ENCODE results near the gene MINPP1. TPM values are rescaled to one million over a fixed set of nuclear protein-coding genes. Genes with fewer than 3 reads are reported as not detected.
A peak's percentile ranks its signal among the peaks of the same experiment; 100 is the strongest.
"Not testable (repeated sequence)": the region's sequence is repeated elsewhere in the genome, so short reads cannot be mapped to it uniquely, and the experiment has no call there.

Gene MINPP1
- total RNA-seq, 1 experiment from 2014 or later = 12.3 TPM

DNA sequence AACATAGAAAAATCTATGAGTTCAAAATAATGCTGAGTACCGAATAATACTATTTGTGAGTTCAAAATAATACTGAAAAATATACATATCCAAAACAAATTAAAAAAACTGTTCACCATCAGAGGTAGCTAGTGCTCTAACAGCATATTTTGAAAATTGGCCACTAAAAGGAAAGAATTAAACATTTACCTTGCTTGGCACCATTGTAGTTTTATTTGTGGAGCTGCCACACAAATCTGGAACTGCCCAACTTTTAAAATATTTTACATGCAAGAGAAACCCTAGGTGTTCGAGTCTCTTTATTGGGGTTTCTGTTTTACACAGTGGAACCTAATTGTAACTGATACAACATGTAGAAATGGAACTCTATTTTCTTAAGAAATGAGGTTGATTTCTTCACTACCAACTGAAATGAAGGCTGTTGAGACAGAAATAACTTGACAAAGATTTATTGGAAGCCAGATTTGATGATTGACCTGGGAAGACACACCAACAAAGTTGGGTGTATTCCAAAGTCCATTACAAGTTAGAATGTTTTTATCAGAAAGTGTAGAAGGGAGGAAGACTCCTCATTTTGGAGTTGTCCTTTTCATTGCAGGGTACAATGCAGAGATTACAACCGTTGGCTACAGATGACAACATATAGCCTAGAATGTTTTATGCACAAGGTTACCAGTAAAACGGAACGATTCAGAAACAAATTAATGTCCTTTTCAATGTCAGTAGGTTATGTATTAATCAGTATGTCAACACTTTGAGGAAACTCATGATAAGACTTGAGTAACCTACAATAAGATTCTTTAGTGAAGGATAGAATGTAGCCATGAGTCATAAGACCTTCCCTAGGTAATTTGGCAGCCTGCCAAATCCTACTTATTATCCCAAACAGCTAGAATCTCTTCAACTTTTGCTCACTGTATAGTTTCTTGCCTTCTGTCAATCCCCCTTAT lies 81.1 kb downstream of the MINPP1 start:
- Mint-ChIP-seq H3K9me3 (ENCODE audit: unreplicated experiment) (no peaks in the 10 kb centered on the region), H3K4me1 (ENCODE audit: insufficient read depth, unreplicated experiment) (peaks cover 9% of the 10 kb centered on the region), H3K27ac (ENCODE audit: low read depth, unreplicated experiment) (no peak overlapping the region), H3K4me3 (ENCODE audit: unreplicated experiment) (no peak overlapping the region), H3K36me3 (ENCODE audit: insufficient read depth, unreplicated experiment) (no peaks in the 10 kb centered on the region), H3K27me3 (ENCODE audit: insufficient read depth, unreplicated experiment) (no peaks in the 10 kb centered on the region)
- intact Hi-C loops (cut with micrococcal nuclease) = no loop called here
- CTCF ChIA-PET = interaction anchor here (0.7 kb wide), 1 partner anchor 31 kb away, joined by 3 read pairs; no protein-coding TSS in a partner anchor
- peak; percentile 93 for DNase-seq (ENCODE audit: unreplicated experiment)
- POLR2A ChIA-PET = interaction anchor here (0.7 to 1.6 kb wide), 9 partner anchors 10 to 79 kb away, joined by 3 to 5 read pairs (median 3); no protein-coding TSS in a partner anchor
- no peak for TF ChIP-seq CTCF (IDR thresholded peaks at IDR 0.05; ENCODE audit: unreplicated experiment)
- BruUV-seq (replicated peaks) = no TSS peak

DNA sequence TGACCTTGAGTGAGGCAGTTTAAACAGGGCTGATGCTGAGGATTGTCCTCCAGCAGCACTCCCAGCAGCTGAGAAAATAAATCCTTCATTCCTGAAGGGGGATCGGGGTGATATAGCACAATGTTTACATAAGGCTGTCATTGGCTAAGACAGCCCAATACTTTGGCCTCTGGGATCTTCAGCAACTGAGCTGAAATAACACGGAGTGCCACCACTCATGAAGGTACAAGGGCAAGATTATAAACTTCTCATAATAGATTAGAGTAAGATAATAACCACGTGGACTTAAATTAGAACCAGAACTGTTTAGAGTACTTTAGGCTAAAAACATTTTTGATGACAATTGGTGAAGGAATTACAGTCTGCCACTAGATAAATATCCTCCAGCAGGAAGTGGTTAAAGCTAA lies 85.0 kb downstream of the MINPP1 start:
- ChIA-PET CTCF (no interaction called here), POLR2A (interaction anchor here (0.5 kb wide), 1 partner anchor 496 kb away, joined by 3 read pairs; no protein-coding TSS in a partner anchor)
- intact Hi-C loops (cut with micrococcal nuclease) = no loop called here
- Mint-ChIP-seq H3K27ac (ENCODE audit: low read depth, unreplicated experiment) (no peak overlapping the region), H3K4me3 (ENCODE audit: unreplicated experiment) (no peak overlapping the region), H3K4me1 (ENCODE audit: insufficient read depth, unreplicated experiment) (peaks cover 9% of the 10 kb centered on the region), H3K27me3 (ENCODE audit: insufficient read depth, unreplicated experiment) (no peaks in the 10 kb centered on the region), H3K9me3 (ENCODE audit: unreplicated experiment) (no peaks in the 10 kb centered on the region), H3K36me3 (ENCODE audit: insufficient read depth, unreplicated experiment) (no peaks in the 10 kb centered on the region)
- TF ChIP-seq CTCF (IDR thresholded peaks at IDR 0.05; ENCODE audit: unreplicated experiment) = no peak
- DNase-seq (ENCODE audit: unreplicated experiment) = no peak
- BruUV-seq (replicated peaks) = no TSS peak

- ChIA-PET POLR2A (no interaction called here), CTCF (no interaction called here)
- intact Hi-C loops (cut with micrococcal nuclease) = no loop called here
- Mint-ChIP-seq H3K27ac (ENCODE audit: low read depth, unreplicated experiment) (no peak overlapping the region), H3K27me3 (ENCODE audit: insufficient read depth, unreplicated experiment) (no peaks in the 10 kb centered on the region), H3K36me3 (ENCODE audit: insufficient read depth, unreplicated experiment) (no peaks in the 10 kb centered on the region), H3K4me1 (ENCODE audit: insufficient read depth, unreplicated experiment) (peaks cover 7% of the 10 kb centered on the region), H3K9me3 (ENCODE audit: unreplicated experiment) (no peaks in the 10 kb centered on the region), H3K4me3 (ENCODE audit: unreplicated experiment) (no peak overlapping the region)
- DNase-seq (ENCODE audit: unreplicated experiment) = peak; percentile 19
- no TSS peak for BruUV-seq (replicated peaks)
- no peak for TF ChIP-seq CTCF (IDR thresholded peaks at IDR 0.05; ENCODE audit: unreplicated experiment)
Observed at GRCh38 chr10:87590705-87591588, 86.3 kb downstream of the MINPP1 start.

GRCh38 chr10:87591589-87591886 lies 86.8 kb downstream of the MINPP1 start:
- Mint-ChIP-seq H3K4me3 (ENCODE audit: unreplicated experiment) (no peak overlapping the region), H3K27me3 (ENCODE audit: insufficient read depth, unreplicated experiment) (no peaks in the 10 kb centered on the region), H3K36me3 (ENCODE audit: insufficient read depth, unreplicated experiment) (no peaks in the 10 kb centered on the region), H3K27ac (ENCODE audit: low read depth, unreplicated experiment) (no peak overlapping the region), H3K9me3 (ENCODE audit: unreplicated experiment) (no peaks in the 10 kb centered on the region), H3K4me1 (ENCODE audit: insufficient read depth, unreplicated experiment) (peaks cover under 1% of the 10 kb centered on the region)
- DNase-seq (ENCODE audit: unreplicated experiment) = no peak
- no peak for TF ChIP-seq CTCF (IDR thresholded peaks at IDR 0.05; ENCODE audit: unreplicated experiment)
- ChIA-PET POLR2A (no interaction called here), CTCF (no interaction called here)
- intact Hi-C loops (cut with micrococcal nuclease) = no loop called here
- no TSS peak for BruUV-seq (replicated peaks)

DNA sequence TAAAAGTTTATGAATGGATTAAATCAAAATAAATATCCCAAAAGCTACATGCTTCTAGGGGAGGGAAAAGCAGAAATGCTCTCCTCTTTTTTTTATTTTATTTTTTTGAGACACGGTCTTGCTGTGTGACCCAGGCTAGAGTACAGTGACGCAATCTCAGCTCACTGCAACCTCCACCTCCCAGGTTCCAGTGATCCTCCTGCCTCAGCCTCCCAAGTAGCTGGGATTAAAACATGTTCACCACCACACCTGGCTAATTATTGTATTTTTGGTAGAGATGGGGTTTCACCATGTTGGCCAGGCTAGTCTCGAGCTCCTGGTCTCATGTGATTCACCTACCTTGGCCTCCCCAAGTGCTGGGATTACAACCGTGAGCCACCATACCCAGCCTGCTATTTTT lies 88.2 kb downstream of the MINPP1 start:
- BruUV-seq (replicated peaks); CTCF ChIA-PET; H3K9me3 Mint-ChIP-seq (ENCODE audit: unreplicated experiment); DNase-seq (ENCODE audit: unreplicated experiment); H3K4me1 Mint-ChIP-seq (ENCODE audit: insufficient read depth, unreplicated experiment); H3K4me3 Mint-ChIP-seq (ENCODE audit: unreplicated experiment); intact Hi-C loops (cut with micrococcal nuclease); H3K27ac Mint-ChIP-seq (ENCODE audit: low read depth, unreplicated experiment); H3K36me3 Mint-ChIP-seq (ENCODE audit: insufficient read depth, unreplicated experiment); H3K27me3 Mint-ChIP-seq (ENCODE audit: insufficient read depth, unreplicated experiment): not testable (repeated sequence)
- POLR2A ChIA-PET = interaction anchor here (1.1 kb wide), 1 partner anchor 188 kb away, joined by 4 read pairs; no protein-coding TSS in a partner anchor
